ENCODE measurements around the gene SEPTIN2. TPM values are rescaled to one million over a fixed set of nuclear protein-coding genes. Genes with fewer than 3 reads are reported as not detected.
"Not testable (repeated sequence)": the region's sequence is repeated elsewhere in the genome, so short reads cannot be mapped to it uniquely, and the experiment has no call there.

Gene SEPTIN2
- total RNA-seq, 2 donors from 2014 or later = 269 to 272 TPM

GRCh38 chr2:241291977-241292376, 23.7 kb upstream of the SEPTIN2 start:
- no peaks in the 10 kb centered on the region for H3K9me3 Mint-ChIP-seq
- H3K36me3 Mint-ChIP-seq (ENCODE audit: insufficient read depth in 2 of 2) = peaks cover 2 to 7% of the 10 kb centered on the region in 2 donors
- no peaks in the 10 kb centered on the region for H3K27me3 Mint-ChIP-seq (ENCODE audit: low read depth)
- ATAC-seq (replicated peaks in 1 of 2) (no peak), DNase-seq (no peak)
- H3K4me1 Mint-ChIP-seq (ENCODE audit: low read depth) = peaks cover 41% of the 10 kb centered on the region
- H3K27ac Mint-ChIP-seq = no peak overlapping the region
- H3K4me3 Mint-ChIP-seq = no peak overlapping the region

- not testable (repeated sequence) for H3K27me3 Mint-ChIP-seq (ENCODE audit: low read depth); ATAC-seq (replicated peaks in 1 of 2); DNase-seq; H3K9me3 Mint-ChIP-seq; H3K27ac Mint-ChIP-seq; H3K4me3 Mint-ChIP-seq
- Mint-ChIP-seq H3K4me1 (ENCODE audit: low read depth) (peaks cover 42% of the 10 kb centered on the region), H3K36me3 (ENCODE audit: insufficient read depth in 2 of 2) (peaks cover 5 to 10% of the 10 kb centered on the region in 2 donors)
These were observed 22.3 kb upstream of the SEPTIN2 start for GRCh38 chr2:241293378-241293797.

- Mint-ChIP-seq H3K4me1 (ENCODE audit: low read depth) (peaks cover 44% of the 10 kb centered on the region), H3K27me3 (ENCODE audit: low read depth) (no peaks in the 10 kb centered on the region), H3K9me3 (no peaks in the 10 kb centered on the region), H3K4me3 (no peak overlapping the region), H3K27ac (no peak overlapping the region), H3K36me3 (ENCODE audit: insufficient read depth in 2 of 2) (peaks cover 5% of the 10 kb centered on the region in 2 donors)
- no peak for DNase-seq
- no peak for ATAC-seq (replicated peaks in 1 of 2)
These were observed 20.2 kb upstream of the SEPTIN2 start for GRCh38 chr2:241295326-241296095.

GRCh38 chr2:241296767-241297166, 19.0 kb upstream of the SEPTIN2 start:
- no peak overlapping the region for H3K27ac Mint-ChIP-seq
- no peaks in the 10 kb centered on the region for H3K27me3 Mint-ChIP-seq (ENCODE audit: low read depth)
- no peak for ATAC-seq (replicated peaks in 1 of 2)
- H3K9me3 Mint-ChIP-seq = no peaks in the 10 kb centered on the region
- peaks cover 5% of the 10 kb centered on the region in 2 donors for H3K36me3 Mint-ChIP-seq (ENCODE audit: insufficient read depth in 2 of 2)
- H3K4me3 Mint-ChIP-seq = no peak overlapping the region
- H3K4me1 Mint-ChIP-seq (ENCODE audit: low read depth) = peaks cover 46% of the 10 kb centered on the region
- no peak for DNase-seq

GRCh38 chr2:241298673-241299072, 17.1 kb upstream of the SEPTIN2 start:
- H3K27me3 Mint-ChIP-seq (ENCODE audit: low read depth) = no peaks in the 10 kb centered on the region
- peak in 1 of 2 donors; percentile 35 for ATAC-seq (replicated peaks in 1 of 2)
- DNase-seq = no peak
- peak overlapping the region; percentile 83 for H3K27ac Mint-ChIP-seq
- H3K4me3 Mint-ChIP-seq = peak overlapping the region; percentile 36 to 85
- peaks cover 5% of the 10 kb centered on the region in 2 donors for H3K36me3 Mint-ChIP-seq (ENCODE audit: insufficient read depth in 2 of 2)
- peaks cover 45% of the 10 kb centered on the region for H3K4me1 Mint-ChIP-seq (ENCODE audit: low read depth)
- H3K9me3 Mint-ChIP-seq = no peaks in the 10 kb centered on the region

GRCh38 chr2:241300000-241300399, 15.7 kb upstream of the SEPTIN2 start:
- ATAC-seq (replicated peaks in 1 of 2) = peak; percentile 76 to 80
- H3K36me3 Mint-ChIP-seq (ENCODE audit: insufficient read depth in 2 of 2) = peaks cover 5% of the 10 kb centered on the region in 2 donors
- peaks cover 50% of the 10 kb centered on the region for H3K4me1 Mint-ChIP-seq (ENCODE audit: low read depth)
- H3K27ac Mint-ChIP-seq = peak overlapping the region; percentile 23
- H3K4me3 Mint-ChIP-seq = peak overlapping the region; percentile 60 to 66
- DNase-seq = peak; percentile 42 to 53
- no peaks in the 10 kb centered on the region for H3K27me3 Mint-ChIP-seq (ENCODE audit: low read depth)
- no peaks in the 10 kb centered on the region for H3K9me3 Mint-ChIP-seq

GRCh38 chr2:241302083-241302482, 13.6 kb upstream of the SEPTIN2 start:
- Mint-ChIP-seq H3K9me3 (no peaks in the 10 kb centered on the region), H3K27me3 (ENCODE audit: low read depth) (no peaks in the 10 kb centered on the region), H3K27ac (no peak overlapping the region), H3K4me1 (ENCODE audit: low read depth) (peaks cover 56% of the 10 kb centered on the region), H3K4me3 (no peak overlapping the region), H3K36me3 (ENCODE audit: insufficient read depth in 2 of 2) (peaks cover 3% of the 10 kb centered on the region in 2 donors)
- ATAC-seq (replicated peaks in 1 of 2) = no peak
- no peak for DNase-seq

- no peak for ATAC-seq (replicated peaks in 1 of 2)
- DNase-seq = no peak
- Mint-ChIP-seq H3K4me1 (ENCODE audit: low read depth) (peaks cover 55% of the 10 kb centered on the region), H3K4me3 (no peak overlapping the region), H3K27ac (peak overlapping the region; percentile 36), H3K36me3 (ENCODE audit: insufficient read depth in 2 of 2) (no peaks in the 10 kb centered on the region), H3K9me3 (no peaks in the 10 kb centered on the region), H3K27me3 (ENCODE audit: low read depth) (no peaks in the 10 kb centered on the region)
These were observed 12.7 kb upstream of the SEPTIN2 start for GRCh38 chr2:241302759-241303651.

GRCh38 chr2:241304039-241304670, 11.6 kb upstream of the SEPTIN2 start:
- Mint-ChIP-seq H3K4me1 (ENCODE audit: low read depth) (peaks cover 57% of the 10 kb centered on the region), H3K4me3 (no peak overlapping the region), H3K9me3 (no peaks in the 10 kb centered on the region), H3K27ac (no peak overlapping the region), H3K27me3 (ENCODE audit: low read depth) (no peaks in the 10 kb centered on the region), H3K36me3 (ENCODE audit: insufficient read depth in 2 of 2) (peaks cover 0 to 4% of the 10 kb centered on the region in 2 donors)
- DNase-seq = no peak
- no peak for ATAC-seq (replicated peaks in 1 of 2)

GRCh38 chr2:241307055-241307454, 8.7 kb upstream of the SEPTIN2 start:
- peaks cover 0 to 6% of the 10 kb centered on the region in 2 donors for H3K36me3 Mint-ChIP-seq (ENCODE audit: insufficient read depth in 2 of 2)
- H3K4me1 Mint-ChIP-seq (ENCODE audit: low read depth) = peaks cover 61% of the 10 kb centered on the region
- H3K4me3 Mint-ChIP-seq = no peak overlapping the region
- H3K27ac Mint-ChIP-seq = no peak overlapping the region
- DNase-seq = no peak
- H3K27me3 Mint-ChIP-seq (ENCODE audit: low read depth) = no peaks in the 10 kb centered on the region
- no peak for ATAC-seq (replicated peaks in 1 of 2)
- no peaks in the 10 kb centered on the region for H3K9me3 Mint-ChIP-seq

- peaks cover 67% of the 10 kb centered on the region for H3K4me1 Mint-ChIP-seq (ENCODE audit: low read depth)
- peaks cover 0 to 6% of the 10 kb centered on the region in 2 donors for H3K36me3 Mint-ChIP-seq (ENCODE audit: insufficient read depth in 2 of 2)
- no peak overlapping the region for H3K27ac Mint-ChIP-seq
- peak overlapping the region in 1 of 2 donors; percentile 5 for H3K4me3 Mint-ChIP-seq
- DNase-seq (no peak), ATAC-seq (replicated peaks in 1 of 2) (no peak)
- no peaks in the 10 kb centered on the region for H3K9me3 Mint-ChIP-seq
- no peaks in the 10 kb centered on the region for H3K27me3 Mint-ChIP-seq (ENCODE audit: low read depth)
These were observed 7.5 kb upstream of the SEPTIN2 start for GRCh38 chr2:241308267-241308666.

- Mint-ChIP-seq H3K36me3 (ENCODE audit: insufficient read depth in 2 of 2) (peaks cover 0 to 6% of the 10 kb centered on the region in 2 donors), H3K27ac (peak overlapping the region; percentile 88), H3K4me1 (ENCODE audit: low read depth) (peaks cover 74% of the 10 kb centered on the region), H3K4me3 (peak overlapping the region; percentile 68 to 79), H3K27me3 (ENCODE audit: low read depth) (no peaks in the 10 kb centered on the region), H3K9me3 (no peaks in the 10 kb centered on the region)
- DNase-seq (no peak), ATAC-seq (replicated peaks in 1 of 2) (no peak)
These were observed 6.8 kb upstream of the SEPTIN2 start for GRCh38 chr2:241308832-241309500.

Measured in activated T-cell treated with anti-CD3 and anti-CD28 coated beads, Interleukin-2, amount 50 U/mL, for 72 hours (primary cell).